DOHH2 (cell line): Measurements from ENCODE around the gene NSDHL.

Experiments
- H3F3A ChIP-seq: fragments of 200-600 bp; sonication (generic), shearing (Covaris generic); 2 replicates; pipeline ENCODE4 v1.6.0; 2016; ENCODE audit warnings: antibody characterized with exemption, mild to moderate bottlenecking; ENCODE audit not compliant: control insufficient read depth, insufficient read depth
- H3K27ac ChIP-seq: fragments of 200-600 bp; sonication (generic); 2 replicates; pipeline ENCODE4 v1.5.1; 2014; ENCODE audit warnings: low read depth, mild to moderate bottlenecking, low read length, moderate library complexity
- H3K27me3 ChIP-seq: fragments of 200-600 bp; sonication (generic); 2 replicates; pipeline ENCODE4 v1.6.1; 2014; ENCODE audit warnings: mild to moderate bottlenecking, low read length, mixed read lengths; ENCODE audit not compliant: control insufficient read depth
- H3K36me3 ChIP-seq: fragments of 200-600 bp; sonication (generic); 2 replicates; pipeline ENCODE4 v1.6.1; 2014; ENCODE audit warnings: mild to moderate bottlenecking, low read length, moderate library complexity, mixed read lengths; ENCODE audit not compliant: control insufficient read depth
- H3K4me1 ChIP-seq: fragments of 200-600 bp; sonication (generic); 2 replicates; pipeline ENCODE4 v1.6.1; 2014; ENCODE audit warnings: mild to moderate bottlenecking, low read length, mixed read lengths; ENCODE audit not compliant: control insufficient read depth
- H3K4me2 ChIP-seq: fragments of 200-600 bp; sonication (generic); 2 replicates; pipeline ENCODE4 v1.6.0; 2014; ENCODE audit warnings: mild to moderate bottlenecking, low read length, moderate library complexity
- H3K4me3 ChIP-seq: fragments of 200-600 bp; sonication (generic); 2 replicates; pipeline ENCODE4 v1.5.1; 2014; ENCODE audit warnings: mild to moderate bottlenecking, low read length, mixed read lengths
- H3K79me2 ChIP-seq: fragments of 200-600 bp; sonication (generic); 2 replicates; pipeline ENCODE4 v1.6.1; 2014; ENCODE audit warnings: mild to moderate bottlenecking, low read length, mixed read lengths; ENCODE audit not compliant: control insufficient read depth
- H3K9me2 ChIP-seq: fragments of 200-600 bp; sonication (generic); replicated peaks from 2 replicates; pipeline ENCODE4 v1.6.1; 2014; ENCODE audit warnings: mild to moderate bottlenecking, low read length, mixed read lengths; ENCODE audit not compliant: control insufficient read depth
- H3K9me3 ChIP-seq: fragments of 200-600 bp; sonication (generic); 2 replicates; pipeline ENCODE4 v1.6.1; 2014; ENCODE audit warnings: antibody characterized with exemption, low read length, mixed read lengths; ENCODE audit not compliant: control insufficient read depth, insufficient read depth
- H4K20me1 ChIP-seq: fragments of 200-600 bp; sonication (generic); 2 replicates; pipeline ENCODE4 v1.6.0; 2014; ENCODE audit warnings: low read depth, mild to moderate bottlenecking, antibody characterized with exemption, low read length, moderate library complexity; ENCODE audit not compliant: control insufficient read depth, insufficient read depth
- EZH2phosphoT487 ChIP-seq: fragments of 200-600 bp; sonication (generic); IDR thresholded peaks from 2 replicates; pipeline ENCODE4 v1.6.1; 2017; ENCODE audit warnings: borderline replicate concordance, mild to moderate bottlenecking, antibody characterized with exemption, low read length, moderate library complexity, mixed read lengths
- TF ChIP-seq, protein P1 (sequence below): fragments of 200-600 bp; sonication (generic); IDR thresholded peaks from one replicate; pipeline ENCODE4 v1.5.1; 2014; ENCODE audit warnings: antibody characterized with exemption, mild to moderate bottlenecking, low read depth, low read length; ENCODE audit not compliant: poor library complexity, severe bottlenecking

Gene NSDHL

DNA sequence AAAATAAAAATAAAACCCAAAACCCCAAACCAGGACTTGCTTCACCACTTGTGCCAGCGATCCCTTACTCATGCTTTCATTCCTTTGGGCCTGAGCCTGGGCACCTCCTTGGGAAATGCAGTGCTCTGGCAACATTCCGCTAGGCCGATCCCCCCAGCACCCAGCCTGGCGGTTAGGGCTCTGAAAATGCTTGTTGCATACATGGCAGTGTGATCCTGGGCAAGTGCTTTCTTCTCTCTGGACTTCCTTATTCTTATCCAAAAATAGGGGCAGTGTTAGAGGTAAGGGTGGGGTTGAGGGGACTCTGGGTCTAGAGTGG, 71.6 kb downstream of the NSDHL start:
- Histone ChIP-seq H3K27me3 (no peaks in the 10 kb centered on the region), H3K4me1 (no peaks in the 10 kb centered on the region)

DNA sequence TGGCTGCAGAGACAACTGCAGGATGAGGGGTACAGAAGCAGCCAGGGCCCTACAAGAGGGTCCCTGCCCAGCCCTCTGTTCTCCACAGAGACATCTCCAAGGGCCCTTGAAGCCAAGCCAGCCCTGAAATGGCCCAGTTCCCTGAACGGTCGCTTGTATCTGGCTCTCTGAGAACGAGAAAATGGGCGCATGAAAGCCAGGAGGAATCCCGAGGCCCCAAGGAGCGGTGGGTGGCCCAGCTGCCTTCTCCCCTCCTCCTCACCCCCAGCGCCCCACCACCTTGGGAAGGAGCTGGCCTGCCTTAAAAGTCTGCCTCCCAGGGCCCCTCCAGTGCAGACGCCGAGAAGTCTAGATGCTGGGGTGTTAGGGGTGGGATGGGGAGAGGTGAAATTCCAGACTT, 72.7 kb downstream of the NSDHL start:
- no peaks in the 10 kb centered on the region for H4K20me1 ChIP-seq
- H3K4me1 ChIP-seq: no peaks in the 10 kb centered on the region
- H3F3A ChIP-seq: no peaks in the 10 kb centered on the region
- no peak overlapping the region for H3K4me2 ChIP-seq
- no peak overlapping the region for H3K4me3 ChIP-seq
- H3K27me3 ChIP-seq: no peaks in the 10 kb centered on the region
- H3K27ac ChIP-seq: no peak overlapping the region
- H3K9me2 ChIP-seq: no peaks in the 10 kb centered on the region
- H3K36me3 ChIP-seq: no peaks in the 10 kb centered on the region
- no peaks in the 10 kb centered on the region for H3K9me3 ChIP-seq
- no peak for TF ChIP-seq EZH2phosphoT487
- no peaks in the 10 kb centered on the region for H3K79me2 ChIP-seq

More for the DNA sequence above, 71.6 kb downstream of the NSDHL start:
- Histone ChIP-seq H3F3A (no peaks in the 10 kb centered on the region), H3K4me3 (no peak overlapping the region), H3K4me2 (no peak overlapping the region), H4K20me1 (no peaks in the 10 kb centered on the region), H3K27ac (no peak overlapping the region), H3K79me2 (no peaks in the 10 kb centered on the region), H3K9me3 (no peaks in the 10 kb centered on the region), H3K9me2 (no peaks in the 10 kb centered on the region), H3K36me3 (no peaks in the 10 kb centered on the region)
- TF ChIP-seq, protein P1, sequence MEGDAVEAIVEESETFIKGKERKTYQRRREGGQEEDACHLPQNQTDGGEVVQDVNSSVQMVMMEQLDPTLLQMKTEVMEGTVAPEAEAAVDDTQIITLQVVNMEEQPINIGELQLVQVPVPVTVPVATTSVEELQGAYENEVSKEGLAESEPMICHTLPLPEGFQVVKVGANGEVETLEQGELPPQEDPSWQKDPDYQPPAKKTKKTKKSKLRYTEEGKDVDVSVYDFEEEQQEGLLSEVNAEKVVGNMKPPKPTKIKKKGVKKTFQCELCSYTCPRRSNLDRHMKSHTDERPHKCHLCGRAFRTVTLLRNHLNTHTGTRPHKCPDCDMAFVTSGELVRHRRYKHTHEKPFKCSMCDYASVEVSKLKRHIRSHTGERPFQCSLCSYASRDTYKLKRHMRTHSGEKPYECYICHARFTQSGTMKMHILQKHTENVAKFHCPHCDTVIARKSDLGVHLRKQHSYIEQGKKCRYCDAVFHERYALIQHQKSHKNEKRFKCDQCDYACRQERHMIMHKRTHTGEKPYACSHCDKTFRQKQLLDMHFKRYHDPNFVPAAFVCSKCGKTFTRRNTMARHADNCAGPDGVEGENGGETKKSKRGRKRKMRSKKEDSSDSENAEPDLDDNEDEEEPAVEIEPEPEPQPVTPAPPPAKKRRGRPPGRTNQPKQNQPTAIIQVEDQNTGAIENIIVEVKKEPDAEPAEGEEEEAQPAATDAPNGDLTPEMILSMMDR: no peak
- no peak for TF ChIP-seq EZH2phosphoT487

DNA sequence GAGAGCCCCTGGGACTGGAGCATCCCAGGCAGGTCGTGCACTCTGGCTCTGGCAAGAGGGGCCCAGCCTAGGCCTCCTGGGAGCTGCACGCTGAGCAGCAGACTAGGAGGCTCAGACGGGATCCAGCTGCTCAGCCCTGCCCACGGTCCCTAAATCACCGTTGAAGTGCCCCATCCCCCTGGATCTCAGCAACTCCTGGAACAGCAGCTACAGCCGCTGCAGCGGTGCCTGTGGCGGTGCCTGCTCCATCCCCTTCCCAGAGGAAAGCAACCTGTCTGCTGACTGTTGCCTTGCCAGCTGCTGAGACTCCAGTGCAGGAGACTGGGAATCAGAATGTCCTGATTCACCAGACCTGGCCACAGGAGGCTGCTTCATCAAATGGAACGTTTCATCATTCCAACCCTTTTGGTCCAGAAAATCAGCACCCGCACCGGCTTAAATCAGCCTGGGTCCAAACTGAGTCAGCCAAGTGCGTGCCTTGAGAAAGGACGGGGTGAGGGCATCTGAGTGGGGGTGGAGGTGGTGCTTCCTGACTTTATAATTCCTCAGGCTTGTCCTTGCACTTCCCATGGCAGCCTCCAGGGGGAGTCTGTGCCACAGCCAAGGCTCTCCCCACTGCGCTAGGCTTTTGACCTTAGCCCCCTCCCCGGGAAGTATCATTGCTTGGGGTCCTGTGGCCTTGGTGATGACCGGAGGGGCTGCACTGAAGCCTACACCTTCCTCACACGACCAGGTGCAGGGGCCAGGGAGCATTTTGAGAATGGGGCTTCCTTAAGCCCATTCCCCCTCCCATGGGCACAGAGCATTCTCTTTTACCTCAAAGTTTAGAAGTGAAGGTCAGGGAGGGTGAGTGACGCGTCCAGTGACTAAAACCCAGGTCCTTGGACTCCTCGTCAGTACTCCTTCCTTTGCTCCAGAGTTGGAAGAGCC, 73.6 kb downstream of the NSDHL start:
- H3K4me3 ChIP-seq: no peak overlapping the region
- no peaks in the 10 kb centered on the region for H3K4me1 ChIP-seq
- no peaks in the 10 kb centered on the region for H3K9me3 ChIP-seq
- no peaks in the 10 kb centered on the region for H3K79me2 ChIP-seq
- H3K4me2 ChIP-seq: no peak overlapping the region
- no peaks in the 10 kb centered on the region for H3K36me3 ChIP-seq
- no peaks in the 10 kb centered on the region for H3F3A ChIP-seq
- no peaks in the 10 kb centered on the region for H3K9me2 ChIP-seq
- TF ChIP-seq, protein P1: peak; percentile 69
- TF ChIP-seq EZH2phosphoT487: no peak
- H4K20me1 ChIP-seq: no peaks in the 10 kb centered on the region
- no peaks in the 10 kb centered on the region for H3K27me3 ChIP-seq
- no peak overlapping the region for H3K27ac ChIP-seq

DNA sequence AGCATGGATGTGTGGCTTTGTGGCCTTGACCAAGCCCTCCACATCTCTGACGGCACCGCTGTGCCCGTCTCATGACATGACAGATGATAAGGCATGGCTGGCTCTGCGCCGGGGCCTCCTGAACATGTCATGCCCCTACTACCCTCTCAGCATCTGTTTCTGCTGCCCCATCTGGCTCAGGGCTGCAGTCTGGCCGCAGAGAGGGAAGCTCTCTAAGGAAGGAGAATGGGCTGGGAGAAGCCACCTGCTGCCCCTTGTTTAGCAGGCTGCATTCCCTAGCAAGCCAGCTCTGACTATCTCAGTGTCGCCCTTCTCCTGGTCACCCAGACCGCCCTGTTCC, 74.2 kb downstream of the NSDHL start:
- Histone ChIP-seq H3K4me2 (no peak overlapping the region), H3K9me3 (no peaks in the 10 kb centered on the region), H4K20me1 (no peaks in the 10 kb centered on the region), H3K4me1 (no peaks in the 10 kb centered on the region), H3K4me3 (no peak overlapping the region), H3K27ac (no peak overlapping the region), H3K27me3 (no peaks in the 10 kb centered on the region), H3K9me2 (no peaks in the 10 kb centered on the region), H3F3A (no peaks in the 10 kb centered on the region), H3K36me3 (no peaks in the 10 kb centered on the region), H3K79me2 (no peaks in the 10 kb centered on the region)
- TF ChIP-seq, protein P1: no peak
- TF ChIP-seq EZH2phosphoT487: no peak
